Sigmoid colon (tissue), 7 donors: ENCODE measurements around the gene TBC1D22A. TPM values are rescaled to one million over a fixed set of nuclear protein-coding genes. Genes with fewer than 3 reads are reported as not detected.

ENCODE experiments used
- DNase-seq: peaks from one replicate; pipeline ENCODE4 v3.0.0-alpha.2; 2019
- H3K27ac ChIP-seq, 4 donors: fragments of 200-600 bp; sonication (generic); one replicate each; pipeline ENCODE4 v1.5.1; 2016 to 2019; ENCODE audit warnings: mild to moderate bottlenecking in 1 of 4
- H3K27me3 ChIP-seq, 3 donors: fragments of 200-600 bp; sonication (generic); one replicate each; pipeline ENCODE4 v1.5.1; 2019; ENCODE audit warnings: mild to moderate bottlenecking in 1 of 3
- H3K36me3 ChIP-seq, 4 donors: fragments of 200-600 bp; sonication (generic); one replicate each; pipeline ENCODE4 v1.5.1; 2016 to 2019
- H3K4me1 ChIP-seq, 4 donors: fragments of 200-600 bp; sonication (generic); one replicate each; pipeline ENCODE4 v1.5.1; 2017 to 2019
- H3K4me3 ChIP-seq, 4 donors: fragments of 200-600 bp; sonication (generic); one replicate each; pipeline ENCODE4 v1.5.1; 2017 to 2019; ENCODE audit warnings: mild to moderate bottlenecking in 2 of 4, moderate library complexity in 1 of 4
- H3K9me3 ChIP-seq, 4 donors: fragments of 200-600 bp in 3 of 4; sonication (generic) in 3 of 4; one replicate each; pipeline versions ENCODE4 v1.5.1 to v1.6.1; 2013 to 2019
- CTCF ChIP-seq, 4 experiments: fragments of 450-650 bp in 3 of 4; fragments of 200-600 bp in 1 of 4; IDR thresholded peaks; one replicate each; pipeline ENCODE4 v1.5.1; 2016 to 2019; ENCODE audit warnings: antibody characterized with exemption in 4 of 4, mild to moderate bottlenecking in 3 of 4, moderate library complexity in 2 of 4
- EP300 ChIP-seq, 4 donors: sonication (generic); formaldehyde crosslinking; IDR thresholded peaks; one replicate each; pipeline ENCODE4 v1.6.1; 2017; ENCODE audit warnings: antibody characterized with exemption in 4 of 4
- POLR2A ChIP-seq, 2 donors: fragments of 450-650 bp; IDR thresholded peaks; one replicate each; pipeline ENCODE4 v1.6.1; 2016; ENCODE audit warnings: antibody characterized with exemption in 2 of 2, mild to moderate bottlenecking in 2 of 2, moderate library complexity in 2 of 2
- POLR2AphosphoS5 ChIP-seq, 4 donors: sonication (generic); formaldehyde crosslinking; IDR thresholded peaks; one replicate each; pipeline ENCODE4 v1.6.1; 2017; ENCODE audit warnings: antibody characterized with exemption in 4 of 4
- WGBS, 2 donors: extraction: QIAGEN DNeasy Blood & Tissue Kit; methylation state at CpG; one replicate each; pipeline ENCODE4 v1.1.7; 2013; 5-methylcytosine and 5-hydroxymethylcytosine counted together
- intact Hi-C: fragments of 100-400 bp; cut with DNase I; formaldehyde crosslinking; loops from one replicate; pipeline ENCODE4 v1.15.1; 2023
- polyA plus RNA-seq, 3 donors: library from polyadenylated mRNA; stranded (reverse); fragments of 200-250 nt; gene quantifications; one replicate each; pipeline ENCODE4 v1.2.3, GENCODE V29; 2013
- total RNA-seq, 4 donors: library from RNA; depleted of rRNA; stranded (reverse); fragments of >200 nt; gene quantifications; one replicate each; pipeline ENCODE4 v1.1.0, GENCODE V29; 2016
- donor health status: healthy with polysubstance abuse.
- donor health status: Bipolar disorder and iron deficiency.
- donor health status: healthy.

Gene TBC1D22A
- total and polyA plus RNA-seq, 7 donors, result 13.6 to 34.6 (median 14.3) TPM

DNA sequence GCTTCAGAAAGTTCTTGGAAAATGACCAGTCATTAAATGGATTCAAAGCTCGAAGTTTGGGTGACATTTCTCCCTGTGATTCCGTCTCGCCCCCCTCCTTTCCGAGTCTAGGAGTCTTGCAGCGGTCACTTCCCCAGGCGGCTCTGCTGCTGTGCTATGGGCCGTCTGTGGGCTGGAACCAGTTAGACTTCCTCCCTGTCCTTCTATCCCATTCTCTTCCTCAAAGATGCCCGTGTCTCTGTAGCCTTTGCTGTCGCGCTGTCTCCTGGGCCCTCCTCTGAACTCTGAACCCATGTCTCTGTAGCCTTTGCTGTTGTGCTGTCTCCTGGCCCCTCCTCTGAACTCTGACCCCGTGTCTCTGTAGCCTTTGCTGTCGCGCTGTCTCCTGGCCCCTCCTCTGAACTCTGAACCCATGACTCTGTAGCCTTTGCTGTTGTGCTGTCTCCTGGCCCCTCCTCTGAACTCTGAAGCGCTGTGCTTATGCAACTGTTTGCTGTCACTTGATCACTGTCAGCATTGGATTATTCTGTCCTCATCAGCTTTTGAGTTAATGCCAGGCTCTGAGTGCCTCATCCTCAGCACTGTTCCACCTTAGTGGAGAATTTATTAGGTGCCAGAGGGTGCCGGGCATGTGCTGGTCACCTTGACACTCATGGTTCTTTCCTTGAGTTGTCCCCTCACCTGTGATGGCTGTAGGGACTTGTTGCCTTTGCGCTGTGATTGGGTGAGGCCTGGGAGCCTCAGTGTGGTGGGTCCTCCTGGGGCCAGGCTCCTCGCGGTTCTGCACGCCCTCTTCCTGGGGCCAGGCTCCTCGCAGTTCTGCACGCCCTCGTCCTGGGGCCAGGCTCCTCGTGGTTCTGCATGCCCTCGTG is 173.3 kb downstream of the TBC1D22A start:
- no peak for TF ChIP-seq POLR2A (IDR thresholded peaks at IDR 0.05)
- no peak for TF ChIP-seq POLR2AphosphoS5 (IDR thresholded peaks at IDR 0.05)
- TF ChIP-seq CTCF (IDR thresholded peaks at IDR 0.05), result no peak
- TF ChIP-seq EP300 (IDR thresholded peaks at IDR 0.05), result no peak
- H3K36me3 ChIP-seq, result no peaks in the 10 kb centered on the region
- H3K27me3 ChIP-seq, result no peaks in the 10 kb centered on the region
- no peaks in the 10 kb centered on the region for H3K9me3 ChIP-seq
- no peak overlapping the region for H3K4me3 ChIP-seq
- 54 to 80% methylated on average over 24 of the region's 24 CpGs for WGBS, 2 donors
- no peak overlapping the region for H3K27ac ChIP-seq
- H3K4me1 ChIP-seq, result no peaks in the 10 kb centered on the region
- no peak for DNase-seq
- intact Hi-C loops, result no loop called here

GRCh38 chr22:46936378-46936903 is 174.0 kb downstream of the TBC1D22A start:
- Histone ChIP-seq H3K9me3 (no peaks in the 10 kb centered on the region), H3K27ac (no peak overlapping the region), H3K4me1 (no peaks in the 10 kb centered on the region), H3K27me3 (no peaks in the 10 kb centered on the region), H3K4me3 (no peak overlapping the region), H3K36me3 (no peaks in the 10 kb centered on the region)
- WGBS, 2 donors, result 78 to 84% methylated on average over 12 of the region's 12 CpGs
- intact Hi-C loops, result no loop called here
- DNase-seq, result no peak
- TF ChIP-seq POLR2A (IDR thresholded peaks at IDR 0.05) (no peak), CTCF (IDR thresholded peaks at IDR 0.05) (no peak), POLR2AphosphoS5 (IDR thresholded peaks at IDR 0.05) (no peak), EP300 (IDR thresholded peaks at IDR 0.05) (no peak)

GRCh38 chr22:46937185-46937584 is 174.7 kb downstream of the TBC1D22A start:
- H3K27me3 ChIP-seq, result no peaks in the 10 kb centered on the region
- intact Hi-C loops, result no loop called here
- no peaks in the 10 kb centered on the region for H3K36me3 ChIP-seq
- no peaks in the 10 kb centered on the region for H3K9me3 ChIP-seq
- 90 to 91% methylated on average over 8 of the region's 8 CpGs for WGBS, 2 donors
- TF ChIP-seq POLR2A (IDR thresholded peaks at IDR 0.05) (no peak), EP300 (IDR thresholded peaks at IDR 0.05) (no peak), CTCF (IDR thresholded peaks at IDR 0.05) (no peak)
- DNase-seq, result no peak
- no peak overlapping the region for H3K27ac ChIP-seq
- no peaks in the 10 kb centered on the region for H3K4me1 ChIP-seq
- H3K4me3 ChIP-seq, result no peak overlapping the region

- intact Hi-C loops, result no loop called here
- 97% methylated on average over 7 of the region's 7 CpGs for WGBS, 2 donors
These were observed 175.5 kb downstream of the TBC1D22A start for GRCh38 chr22:46937939-46938338.

More at GRCh38 chr22:46937939-46938338, 175.5 kb downstream of the TBC1D22A start:
- no peaks in the 10 kb centered on the region for H3K9me3 ChIP-seq
- TF ChIP-seq POLR2AphosphoS5 (IDR thresholded peaks at IDR 0.05) (no peak), EP300 (IDR thresholded peaks at IDR 0.05) (no peak), CTCF (IDR thresholded peaks at IDR 0.05) (no peak), POLR2A (IDR thresholded peaks at IDR 0.05) (no peak)
- H3K4me1 ChIP-seq, result no peaks in the 10 kb centered on the region
- no peaks in the 10 kb centered on the region for H3K36me3 ChIP-seq
- H3K4me3 ChIP-seq, result no peak overlapping the region
- no peak overlapping the region for H3K27ac ChIP-seq
- H3K27me3 ChIP-seq, result no peaks in the 10 kb centered on the region
- no peak for DNase-seq
